H1 (cell line): ENCODE measurements around the gene DHCR24.

ENCODE experiments used
- POLR2AphosphoS5 ChIP-seq: IDR thresholded peaks from 2 replicates; pipeline ENCODE4 v1.6.1; 2011; ENCODE audit warnings: low read depth, low read length
- SP2 ChIP-seq: IDR thresholded peaks from 2 replicates; pipeline ENCODE4 v1.6.1; 2012; ENCODE audit warnings: mild to moderate bottlenecking, low read length, inconsistent platforms
- SUZ12 ChIP-seq: fragments of 200-600 bp; sonication (generic); IDR thresholded peaks from 2 replicates; pipeline ENCODE4 v1.6.1; 2012; ENCODE audit warnings: mild to moderate bottlenecking, inconsistent platforms, low read length, moderate library complexity, mixed read lengths
- TF ChIP-seq, protein P1 (sequence below), 3 experiments: IDR thresholded peaks; 1 replicate in 2 of 3; 2 replicates in 1 of 3; pipeline versions ENCODE4 v1.5.1 to v1.6.1; 2011; ENCODE audit warnings: low read length in 3 of 3, mild to moderate bottlenecking in 3 of 3, inconsistent platforms in 2 of 3, low read depth in 1 of 3, moderate library complexity in 1 of 3; ENCODE audit not compliant: insufficient read depth in 1 of 3; ENCODE audit errors: control extremely low read depth in 1 of 3

DNA sequence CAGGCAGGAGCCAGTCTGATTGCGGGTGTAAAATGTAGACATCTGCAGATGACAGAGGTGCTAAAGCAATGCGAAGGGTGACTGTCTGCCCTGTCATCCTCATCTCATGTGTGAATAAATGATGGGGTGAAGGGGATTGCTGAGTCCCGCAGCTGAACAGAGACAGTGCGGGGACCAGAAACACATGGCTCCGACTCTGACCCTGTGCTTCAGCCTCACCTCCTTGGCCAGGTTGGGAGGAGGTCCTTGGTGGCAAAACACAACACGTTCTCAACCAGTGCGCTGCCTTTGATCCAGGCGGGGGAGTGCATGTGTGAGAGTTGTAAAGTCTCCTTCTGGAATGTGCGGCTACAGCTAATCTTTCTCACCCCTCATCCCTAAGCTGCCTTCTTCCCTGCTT lies 53.9 kb downstream of the DHCR24 start:
- TF ChIP-seq, protein P1, sequence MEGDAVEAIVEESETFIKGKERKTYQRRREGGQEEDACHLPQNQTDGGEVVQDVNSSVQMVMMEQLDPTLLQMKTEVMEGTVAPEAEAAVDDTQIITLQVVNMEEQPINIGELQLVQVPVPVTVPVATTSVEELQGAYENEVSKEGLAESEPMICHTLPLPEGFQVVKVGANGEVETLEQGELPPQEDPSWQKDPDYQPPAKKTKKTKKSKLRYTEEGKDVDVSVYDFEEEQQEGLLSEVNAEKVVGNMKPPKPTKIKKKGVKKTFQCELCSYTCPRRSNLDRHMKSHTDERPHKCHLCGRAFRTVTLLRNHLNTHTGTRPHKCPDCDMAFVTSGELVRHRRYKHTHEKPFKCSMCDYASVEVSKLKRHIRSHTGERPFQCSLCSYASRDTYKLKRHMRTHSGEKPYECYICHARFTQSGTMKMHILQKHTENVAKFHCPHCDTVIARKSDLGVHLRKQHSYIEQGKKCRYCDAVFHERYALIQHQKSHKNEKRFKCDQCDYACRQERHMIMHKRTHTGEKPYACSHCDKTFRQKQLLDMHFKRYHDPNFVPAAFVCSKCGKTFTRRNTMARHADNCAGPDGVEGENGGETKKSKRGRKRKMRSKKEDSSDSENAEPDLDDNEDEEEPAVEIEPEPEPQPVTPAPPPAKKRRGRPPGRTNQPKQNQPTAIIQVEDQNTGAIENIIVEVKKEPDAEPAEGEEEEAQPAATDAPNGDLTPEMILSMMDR (IDR thresholded peaks at IDR 0.05; ENCODE audit: control extremely low read depth in 1 of 3, insufficient read depth in 1 of 3, low read depth in 1 of 3, low read length in 3 of 3): no peak
- TF ChIP-seq POLR2AphosphoS5 (no peak), SUZ12 (no peak), SP2 (no peak)
